HL-60 (cell line): ENCODE measurements around the gene GH1.

Experiments used
- CTCF ChIP-seq: IDR thresholded peaks from one replicate; pipeline ENCODE4 v1.5.1; 2011; ENCODE audit warnings: low read length, control low read depth, inconsistent platforms; ENCODE audit not compliant: insufficient read depth
- GABPA ChIP-seq: IDR thresholded peaks from 2 replicates; pipeline ENCODE4 v1.6.1; 2012; ENCODE audit warnings: low read depth
- POLR2AphosphoS5 ChIP-seq: IDR thresholded peaks from 2 replicates; pipeline ENCODE4 v1.6.1; 2012; ENCODE audit warnings: low read depth
- REST ChIP-seq: IDR thresholded peaks from 2 replicates; pipeline ENCODE4 v1.6.1; 2012; ENCODE audit warnings: low read depth; ENCODE audit not compliant: insufficient replicate concordance
- SPI1 ChIP-seq: IDR thresholded peaks from 2 replicates; pipeline ENCODE4 v1.6.1; 2012; ENCODE audit warnings: low read depth, mild to moderate bottlenecking, borderline replicate concordance

- TF ChIP-seq CTCF (peak; percentile 95), GABPA (no peak), REST (no peak), POLR2AphosphoS5 (no peak), SPI1 (no peak)
These were observed 678 bp upstream of the GH1 start for GRCh38 chr17:63919311-63919723.
